Measurements from ENCODE around the gene ENAH.

GRCh38 chr1:225684741-225685140, 31.8 kb upstream of the ENAH start:
- TF ChIP-seq CTCF (conservative IDR thresholded peaks at IDR 0.05; ENCODE audit: low read length) (no peak), EZH2phosphoT487 (IDR thresholded peaks at IDR 0.05; ENCODE audit: borderline replicate concordance) (no peak)
